BJ (cell line): ENCODE measurements around the gene HMOX1. TPM values are rescaled to one million over a fixed set of nuclear protein-coding genes. Genes with fewer than 3 reads are reported as not detected.

Experiments used
- CTCF ChIA-PET: fragments of 350-600 bp; formaldehyde crosslinking; extraction: SDS; loops from one replicate; lab custom pipeline; 2021; ENCODE audit warnings: antibody characterized with exemption, inconsistent platforms; lab: Yijun Ruan, JAX
- POLR2A ChIA-PET: fragments of 300-600 bp; sonication (Branson Sonifier 250); formaldehyde crosslinking; extraction: SDS; loops from one replicate; lab custom pipeline; 2021; ENCODE audit warnings: antibody characterized with exemption; lab: Charles Lee
- DNase-seq: peaks from one replicate; pipeline ENCODE4 v3.0.0-alpha.2; 2011; ENCODE audit warnings: low read depth
- H3K27me3 ChIP-seq: 2 replicates; pipeline ENCODE4 v1.6.0; 2011; ENCODE audit warnings: low read length; ENCODE audit not compliant: control insufficient read depth, insufficient read depth
- H3K36me3 ChIP-seq: 2 replicates; pipeline ENCODE4 v1.5.1; 2011; ENCODE audit warnings: low read length; ENCODE audit not compliant: control insufficient read depth, insufficient read depth
- H3K4me3 ChIP-seq: 2 replicates; pipeline ENCODE4 v1.5.1; 2011; ENCODE audit warnings: low read depth, mild to moderate bottlenecking, control low read depth, low read length
- CTCF ChIP-seq: IDR thresholded peaks from 2 replicates; pipeline ENCODE4 v1.5.1; 2011; ENCODE audit warnings: low read depth, mild to moderate bottlenecking, control low read depth, inconsistent platforms, low read length, moderate library complexity; ENCODE audit not compliant: insufficient read depth
- polyA plus RNA-seq: library from polyadenylated mRNA; depleted of rRNA; stranded (reverse); fragments of >200 nt; gene quantifications from 2 replicates; pipeline ENCODE4 v1.2.3, GENCODE V29; 2011

Gene HMOX1
- polyA plus RNA-seq, 1 experiment, result 71.2 TPM

GRCh38 chr22:35380013-35380412 lies 883 bp upstream of the HMOX1 start:
- TF ChIP-seq CTCF, result no peak

GRCh38 chr22:35381424-35382009 lies 621 bp downstream of the HMOX1 start:
- ChIA-PET CTCF (interaction anchor here (0.6 to 1.8 kb wide), 5 partner anchors 9 to 254 kb away, joined by 3 to 6 read pairs (median 3); no protein-coding TSS in a partner anchor), POLR2A (interaction anchor here (0.6 kb wide), 1 partner anchor 10 kb away, joined by 8 read pairs; no protein-coding TSS in a partner anchor)
- no peaks in the 10 kb centered on the region for H3K27me3 ChIP-seq
- peaks cover 10% of the 10 kb centered on the region for H3K36me3 ChIP-seq
- DNase-seq, result no peak
- peak overlapping the region; percentile 59 for H3K4me3 ChIP-seq
- TF ChIP-seq CTCF, result no peak

More at GRCh38 chr22:35380013-35380412, 883 bp upstream of the HMOX1 start:
- no peak for DNase-seq
- ChIA-PET CTCF (interaction anchor here (0.8 to 1.8 kb wide), 4 partner anchors 10 to 51 kb away, joined by 5 to 6 read pairs (median 5); no protein-coding TSS in a partner anchor), POLR2A (interaction anchor here (0.7 kb wide), 1 partner anchor 812 kb away, joined by 9 read pairs; no protein-coding TSS in a partner anchor)
- Histone ChIP-seq H3K27me3 (no peaks in the 10 kb centered on the region), H3K4me3 (no peak overlapping the region), H3K36me3 (peaks cover 7% of the 10 kb centered on the region)

- TF ChIP-seq CTCF, result no peak
- ChIA-PET CTCF (interaction anchor here (1.4 kb wide), 1 partner anchor 26 kb away, joined by 3 read pairs; no protein-coding TSS in a partner anchor), POLR2A (interaction anchor here (0.6 kb wide), 1 partner anchor 28 kb away, joined by 3 read pairs; no protein-coding TSS in a partner anchor)
- peaks cover 21% of the 10 kb centered on the region for H3K36me3 ChIP-seq
- no peak overlapping the region for H3K4me3 ChIP-seq
- no peak for DNase-seq
- H3K27me3 ChIP-seq, result no peaks in the 10 kb centered on the region
These were observed 2.8 kb downstream of the HMOX1 start for GRCh38 chr22:35383679-35384071.

GRCh38 chr22:35384527-35384926 lies 3.6 kb downstream of the HMOX1 start:
- peaks cover 23% of the 10 kb centered on the region for H3K36me3 ChIP-seq
- H3K4me3 ChIP-seq, result no peak overlapping the region
- no peak for DNase-seq
- CTCF ChIA-PET, result interaction anchor here (1.4 to 1.8 kb wide), 2 partner anchors 10 to 27 kb away, joined by 3 to 6 read pairs; no protein-coding TSS in a partner anchor
- POLR2A ChIA-PET, result interaction anchor here (0.6 kb wide), 1 partner anchor 29 kb away, joined by 3 read pairs; no protein-coding TSS in a partner anchor
- no peaks in the 10 kb centered on the region for H3K27me3 ChIP-seq
- TF ChIP-seq CTCF, result no peak

- peaks cover 28% of the 10 kb centered on the region for H3K36me3 ChIP-seq
- CTCF ChIA-PET, result interaction anchor here (1.4 to 1.8 kb wide), 2 partner anchors 9 to 28 kb away, joined by 3 to 6 read pairs; no protein-coding TSS in a partner anchor
These were observed 4.2 kb downstream of the HMOX1 start for GRCh38 chr22:35384975-35385588.

More at GRCh38 chr22:35384975-35385588, 4.2 kb downstream of the HMOX1 start:
- Histone ChIP-seq H3K4me3 (no peak overlapping the region), H3K27me3 (no peaks in the 10 kb centered on the region)
- TF ChIP-seq CTCF, result no peak
- POLR2A ChIA-PET, result interaction anchor here (0.6 kb wide), 1 partner anchor 8 kb away, joined by 25 read pairs; no protein-coding TSS in a partner anchor
- DNase-seq, result no peak
